ENCODE results near the gene MAN2A2.

DNA sequence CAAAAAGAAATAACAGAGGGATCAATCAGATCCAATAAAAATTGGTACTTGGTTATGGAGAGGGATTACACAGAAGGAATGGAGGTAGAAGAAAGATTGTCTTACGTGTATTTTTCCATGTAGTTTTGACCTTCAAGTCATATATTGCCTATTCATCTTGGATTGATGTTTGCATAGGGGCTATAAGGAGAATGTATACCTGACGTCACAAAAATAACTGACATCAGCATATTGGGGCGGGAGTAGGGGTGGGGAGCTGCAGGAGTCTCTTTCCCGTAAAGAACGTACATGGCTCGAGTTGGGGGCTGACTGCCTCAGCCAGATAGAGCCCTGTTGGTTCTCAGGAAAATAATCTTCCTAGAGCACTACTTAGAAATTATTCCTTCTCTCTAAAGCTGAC is 40.6 kb upstream of the MAN2A2 start:
- TF ChIP-seq, protein P1, sequence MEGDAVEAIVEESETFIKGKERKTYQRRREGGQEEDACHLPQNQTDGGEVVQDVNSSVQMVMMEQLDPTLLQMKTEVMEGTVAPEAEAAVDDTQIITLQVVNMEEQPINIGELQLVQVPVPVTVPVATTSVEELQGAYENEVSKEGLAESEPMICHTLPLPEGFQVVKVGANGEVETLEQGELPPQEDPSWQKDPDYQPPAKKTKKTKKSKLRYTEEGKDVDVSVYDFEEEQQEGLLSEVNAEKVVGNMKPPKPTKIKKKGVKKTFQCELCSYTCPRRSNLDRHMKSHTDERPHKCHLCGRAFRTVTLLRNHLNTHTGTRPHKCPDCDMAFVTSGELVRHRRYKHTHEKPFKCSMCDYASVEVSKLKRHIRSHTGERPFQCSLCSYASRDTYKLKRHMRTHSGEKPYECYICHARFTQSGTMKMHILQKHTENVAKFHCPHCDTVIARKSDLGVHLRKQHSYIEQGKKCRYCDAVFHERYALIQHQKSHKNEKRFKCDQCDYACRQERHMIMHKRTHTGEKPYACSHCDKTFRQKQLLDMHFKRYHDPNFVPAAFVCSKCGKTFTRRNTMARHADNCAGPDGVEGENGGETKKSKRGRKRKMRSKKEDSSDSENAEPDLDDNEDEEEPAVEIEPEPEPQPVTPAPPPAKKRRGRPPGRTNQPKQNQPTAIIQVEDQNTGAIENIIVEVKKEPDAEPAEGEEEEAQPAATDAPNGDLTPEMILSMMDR (IDR thresholded peaks at IDR 0.05 in 4 of 5, conservative IDR thresholded peaks at IDR 0.05 in 1 of 5), result no peak
- no peak for TF ChIP-seq POLR2A (IDR thresholded peaks at IDR 0.05)
